Fibroblast of mammary gland (primary cell): ENCODE measurements around the gene LHX4.
A peak's percentile ranks its signal among the peaks of the same experiment; 100 is the strongest.

ENCODE experiments used
- DNase-seq: peaks from one replicate; pipeline ENCODE4 v3.0.0-alpha.2; 2010; ENCODE audit warnings: low read depth
- H3K4me3 ChIP-seq: 2 replicates; pipeline ENCODE4 v1.5.1; 2011; ENCODE audit warnings: low read depth, mild to moderate bottlenecking, low read length, moderate library complexity; ENCODE audit not compliant: control insufficient read depth
- TF ChIP-seq, protein P1 (sequence below): conservative IDR thresholded peaks from 2 replicates; pipeline ENCODE4 v1.5.1; 2011; ENCODE audit warnings: low read depth, low read length, inconsistent platforms; ENCODE audit not compliant: control insufficient read depth, insufficient read depth

LHX4 gene

GRCh38 chr1:180270530-180271271, 40.6 kb downstream of the LHX4 start:
- no peak for DNase-seq
- H3K4me3 ChIP-seq, result no peak overlapping the region
- TF ChIP-seq, protein P1, sequence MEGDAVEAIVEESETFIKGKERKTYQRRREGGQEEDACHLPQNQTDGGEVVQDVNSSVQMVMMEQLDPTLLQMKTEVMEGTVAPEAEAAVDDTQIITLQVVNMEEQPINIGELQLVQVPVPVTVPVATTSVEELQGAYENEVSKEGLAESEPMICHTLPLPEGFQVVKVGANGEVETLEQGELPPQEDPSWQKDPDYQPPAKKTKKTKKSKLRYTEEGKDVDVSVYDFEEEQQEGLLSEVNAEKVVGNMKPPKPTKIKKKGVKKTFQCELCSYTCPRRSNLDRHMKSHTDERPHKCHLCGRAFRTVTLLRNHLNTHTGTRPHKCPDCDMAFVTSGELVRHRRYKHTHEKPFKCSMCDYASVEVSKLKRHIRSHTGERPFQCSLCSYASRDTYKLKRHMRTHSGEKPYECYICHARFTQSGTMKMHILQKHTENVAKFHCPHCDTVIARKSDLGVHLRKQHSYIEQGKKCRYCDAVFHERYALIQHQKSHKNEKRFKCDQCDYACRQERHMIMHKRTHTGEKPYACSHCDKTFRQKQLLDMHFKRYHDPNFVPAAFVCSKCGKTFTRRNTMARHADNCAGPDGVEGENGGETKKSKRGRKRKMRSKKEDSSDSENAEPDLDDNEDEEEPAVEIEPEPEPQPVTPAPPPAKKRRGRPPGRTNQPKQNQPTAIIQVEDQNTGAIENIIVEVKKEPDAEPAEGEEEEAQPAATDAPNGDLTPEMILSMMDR, result no peak

DNA sequence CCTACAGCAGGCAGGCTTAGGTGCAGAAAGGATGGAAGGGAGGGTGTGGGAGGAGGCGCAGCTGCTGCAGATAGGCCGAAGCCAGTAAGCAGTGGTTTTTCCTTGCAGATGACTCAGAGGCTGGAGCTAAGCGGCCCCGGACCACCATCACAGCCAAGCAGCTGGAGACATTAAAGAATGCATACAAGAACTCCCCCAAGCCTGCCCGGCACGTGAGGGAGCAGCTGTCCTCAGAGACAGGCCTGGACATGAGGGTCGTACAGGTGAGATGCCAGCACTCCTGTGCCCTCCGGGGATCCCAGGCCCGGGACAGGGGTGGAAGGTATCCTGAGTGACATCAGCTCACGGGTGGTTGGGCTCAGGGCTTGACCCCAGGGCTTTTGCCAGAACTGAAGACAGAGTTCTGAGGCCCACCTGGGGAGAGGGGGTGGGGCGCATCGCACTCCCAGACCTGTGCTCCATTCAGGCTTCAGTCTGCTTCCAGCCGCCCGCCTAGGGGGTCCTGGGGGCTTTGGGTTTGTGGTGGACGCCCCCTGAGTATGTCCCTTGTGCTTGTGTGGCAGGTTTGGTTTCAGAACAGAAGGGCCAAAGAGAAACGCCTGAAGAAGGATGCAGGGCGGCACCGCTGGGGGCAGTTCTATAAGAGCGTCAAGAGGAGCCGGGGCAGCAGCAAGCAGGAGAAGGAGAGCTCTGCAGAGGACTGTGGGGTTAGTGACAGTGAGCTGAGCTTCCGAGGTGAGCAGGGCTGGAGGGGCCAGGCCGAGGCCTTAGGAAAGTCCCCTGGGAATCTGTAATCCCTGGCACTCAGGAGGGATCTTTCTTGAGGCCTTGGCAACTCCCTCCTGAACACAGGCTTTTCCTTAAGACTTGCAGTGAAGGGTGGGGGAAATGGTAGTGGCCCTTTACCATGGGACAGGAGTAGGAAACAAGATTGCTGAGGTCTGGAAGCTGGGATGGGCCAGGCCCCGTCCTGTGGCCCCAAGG, 41.5 kb downstream of the LHX4 start:
- DNase-seq, result peak; percentile 63
- H3K4me3 ChIP-seq, result no peak overlapping the region
- TF ChIP-seq, protein P1, result no peak

GRCh38 chr1:180272395-180272794, 42.3 kb downstream of the LHX4 start:
- H3K4me3 ChIP-seq, result no peak overlapping the region
- DNase-seq, result no peak
- TF ChIP-seq, protein P1, result no peak

DNA sequence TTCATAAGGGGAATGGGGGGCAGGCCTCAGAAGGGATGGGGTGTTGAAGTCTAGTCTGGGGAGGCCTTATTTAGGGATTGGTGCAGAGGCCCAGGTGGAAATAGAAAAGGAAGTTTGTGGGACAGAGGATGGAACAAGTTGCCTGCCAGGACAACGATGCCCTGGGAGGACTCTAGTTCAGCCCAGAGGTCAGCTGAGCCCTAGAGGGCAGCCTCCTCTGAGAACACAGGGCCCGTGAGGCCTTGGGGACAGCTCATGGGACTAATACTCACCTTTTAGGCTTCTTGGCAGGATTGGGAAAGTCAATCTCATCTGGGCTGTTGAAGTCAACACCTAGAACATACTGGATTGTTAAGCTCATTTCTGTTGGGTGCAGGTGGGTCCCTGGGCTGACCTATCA, 43.0 kb downstream of the LHX4 start:
- no peak overlapping the region for H3K4me3 ChIP-seq
- TF ChIP-seq, protein P1, result no peak
- no peak for DNase-seq

- TF ChIP-seq, protein P1, result no peak
- H3K4me3 ChIP-seq, result no peak overlapping the region
- DNase-seq, result no peak
Measured at GRCh38 chr1:180274221-180274620, 44.2 kb downstream of the LHX4 start.

DNA sequence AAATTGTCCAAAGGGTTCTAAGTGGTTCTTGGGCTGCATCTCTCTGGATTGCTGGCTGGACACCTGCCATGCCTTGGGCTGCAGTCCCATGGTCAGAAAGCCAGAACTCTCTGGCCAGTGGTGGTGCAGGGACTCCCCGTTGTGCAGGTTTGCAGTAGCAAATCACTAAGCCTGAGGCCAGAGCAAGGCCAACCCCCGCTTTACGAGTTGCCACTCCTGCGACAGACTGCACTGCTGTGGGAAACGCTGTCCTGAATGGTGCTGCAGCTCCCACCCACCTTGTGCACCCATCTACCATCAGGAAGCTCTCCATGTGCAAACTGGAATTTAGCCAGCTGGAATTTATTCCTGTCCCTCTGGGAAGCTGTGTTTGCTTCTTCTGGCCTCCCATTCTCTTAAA, 45.7 kb downstream of the LHX4 start:
- DNase-seq, result no peak
- H3K4me3 ChIP-seq, result no peak overlapping the region
- TF ChIP-seq, protein P1, result no peak
